Astrocyte (in vitro differentiated cells and primary cell): ENCODE data around the gene MAGI1. TPM values are rescaled to one million over a fixed set of nuclear protein-coding genes. Genes with fewer than 3 reads are reported as not detected.

Source experiments
- DNase-seq: peaks from one replicate; pipeline ENCODE4 v3.0.0-alpha.2; 2010; ENCODE audit warnings: low read depth
- FAIRE-seq: peaks from 2 replicates; lab custom pipeline; 2011; peaks lifted over from hg19 to GRCh38; lab: Jason Lieb, UNC
- H2AFZ ChIP-seq: 2 replicates; pipeline ENCODE4 v1.6.0; 2012; ENCODE audit warnings: low read depth, low read length, inconsistent platforms
- H3K27ac ChIP-seq: 2 replicates; pipeline ENCODE4 v1.5.1; 2011; ENCODE audit warnings: low read depth, low read length, inconsistent platforms
- H3K27me3 ChIP-seq: 2 replicates; pipeline ENCODE4 v1.6.0; 2011; ENCODE audit warnings: low read length, inconsistent platforms; ENCODE audit not compliant: insufficient read depth
- H3K36me3 ChIP-seq: 2 replicates; pipeline ENCODE4 v1.5.1; 2011; ENCODE audit warnings: low read length, inconsistent platforms; ENCODE audit not compliant: insufficient read depth
- H3K4me1 ChIP-seq: 2 replicates; pipeline ENCODE4 v1.5.1; 2011; ENCODE audit warnings: low read length, inconsistent platforms; ENCODE audit not compliant: insufficient read depth
- H3K4me2 ChIP-seq: 2 replicates; pipeline ENCODE4 v1.6.0; 2012; ENCODE audit warnings: low read length, inconsistent platforms
- H3K4me3 ChIP-seq: 2 replicates; pipeline ENCODE4 v1.5.1; 2011; ENCODE audit warnings: low read depth, mild to moderate bottlenecking, low read length, inconsistent platforms; ENCODE audit not compliant: insufficient read depth
- H3K79me2 ChIP-seq: 2 replicates; pipeline ENCODE4 v1.6.0; 2012; ENCODE audit warnings: mild to moderate bottlenecking, low read length, inconsistent platforms; ENCODE audit not compliant: insufficient read depth
- H3K9ac ChIP-seq: 2 replicates; pipeline ENCODE4 v1.6.0; 2012; ENCODE audit warnings: mild to moderate bottlenecking, low read length, inconsistent platforms
- H3K9me3 ChIP-seq: 2 replicates; pipeline ENCODE4 v1.5.1; 2012; ENCODE audit warnings: low read depth, mild to moderate bottlenecking, low read length, inconsistent platforms; ENCODE audit not compliant: insufficient read depth
- H4K20me1 ChIP-seq: 2 replicates; pipeline ENCODE4 v1.6.0; 2012; ENCODE audit warnings: low read length, inconsistent platforms; ENCODE audit not compliant: insufficient read depth
- H3K27ac Mint-ChIP-seq: one replicate; pipeline ENCODE4 v1.8.0; 2021; ENCODE audit warnings: mild to moderate bottlenecking, mixed read lengths; ENCODE audit not compliant: unreplicated experiment
- H3K27me3 Mint-ChIP-seq: one replicate; pipeline ENCODE4 v1.8.0; 2021; ENCODE audit warnings: low read depth, mixed read lengths; ENCODE audit not compliant: unreplicated experiment
- H3K36me3 Mint-ChIP-seq: one replicate; pipeline ENCODE4 v1.8.0; 2021; ENCODE audit warnings: low read depth, mixed read lengths; ENCODE audit not compliant: unreplicated experiment
- H3K4me1 Mint-ChIP-seq: one replicate; pipeline ENCODE4 v1.8.0; 2021; ENCODE audit warnings: low read depth, mixed read lengths; ENCODE audit not compliant: unreplicated experiment
- H3K4me3 Mint-ChIP-seq: one replicate; pipeline ENCODE4 v1.8.0; 2021; ENCODE audit warnings: mild to moderate bottlenecking, moderate library complexity, mixed read lengths; ENCODE audit not compliant: unreplicated experiment
- H3K9me3 Mint-ChIP-seq: one replicate; pipeline ENCODE4 v1.8.0; 2021; ENCODE audit warnings: mild to moderate bottlenecking, mixed read lengths; ENCODE audit not compliant: unreplicated experiment
- EZH2 ChIP-seq: IDR thresholded peaks from 2 replicates; pipeline ENCODE4 v1.6.1; 2012; ENCODE audit warnings: mild to moderate bottlenecking, low read length, inconsistent platforms; ENCODE audit not compliant: insufficient read depth
- total RNA-seq: library from RNA; stranded (reverse); gene quantifications from 2 replicates; pipeline ENCODE4 v1.2.1, GENCODE V29; 2021
- TF ChIP-seq, protein P1 (sequence below): IDR thresholded peaks from 2 replicates; pipeline ENCODE4 v1.5.1; 2011; ENCODE audit warnings: low read depth, mild to moderate bottlenecking, inconsistent platforms, low read length, moderate library complexity; ENCODE audit not compliant: insufficient read depth

The MAGI1 gene
- total RNA-seq, 1 donor from 2014 or later: 31.8 TPM

- no peak overlapping the region for H3K27ac Mint-ChIP-seq
- H3K4me1 Mint-ChIP-seq: peaks cover 27% of the 10 kb centered on the region
- peaks cover 40% of the 10 kb centered on the region for H4K20me1 ChIP-seq
- H3K4me1 ChIP-seq: no peaks in the 10 kb centered on the region
- DNase-seq (no peak), FAIRE-seq (no peak)
- H3K36me3 Mint-ChIP-seq: no peaks in the 10 kb centered on the region
- no peak overlapping the region for H3K4me3 Mint-ChIP-seq
- no peaks in the 10 kb centered on the region for H3K9me3 Mint-ChIP-seq
- H3K79me2 ChIP-seq: peaks cover 6% of the 10 kb centered on the region
- TF ChIP-seq EZH2: no peak
- TF ChIP-seq, protein P1, sequence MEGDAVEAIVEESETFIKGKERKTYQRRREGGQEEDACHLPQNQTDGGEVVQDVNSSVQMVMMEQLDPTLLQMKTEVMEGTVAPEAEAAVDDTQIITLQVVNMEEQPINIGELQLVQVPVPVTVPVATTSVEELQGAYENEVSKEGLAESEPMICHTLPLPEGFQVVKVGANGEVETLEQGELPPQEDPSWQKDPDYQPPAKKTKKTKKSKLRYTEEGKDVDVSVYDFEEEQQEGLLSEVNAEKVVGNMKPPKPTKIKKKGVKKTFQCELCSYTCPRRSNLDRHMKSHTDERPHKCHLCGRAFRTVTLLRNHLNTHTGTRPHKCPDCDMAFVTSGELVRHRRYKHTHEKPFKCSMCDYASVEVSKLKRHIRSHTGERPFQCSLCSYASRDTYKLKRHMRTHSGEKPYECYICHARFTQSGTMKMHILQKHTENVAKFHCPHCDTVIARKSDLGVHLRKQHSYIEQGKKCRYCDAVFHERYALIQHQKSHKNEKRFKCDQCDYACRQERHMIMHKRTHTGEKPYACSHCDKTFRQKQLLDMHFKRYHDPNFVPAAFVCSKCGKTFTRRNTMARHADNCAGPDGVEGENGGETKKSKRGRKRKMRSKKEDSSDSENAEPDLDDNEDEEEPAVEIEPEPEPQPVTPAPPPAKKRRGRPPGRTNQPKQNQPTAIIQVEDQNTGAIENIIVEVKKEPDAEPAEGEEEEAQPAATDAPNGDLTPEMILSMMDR: no peak
- H3K36me3 ChIP-seq: no peaks in the 10 kb centered on the region
- no peak overlapping the region for H3K4me3 ChIP-seq
- no peak overlapping the region for H3K4me2 ChIP-seq
- no peak overlapping the region for H3K27ac ChIP-seq
- H3K9me3 ChIP-seq: no peaks in the 10 kb centered on the region
- no peak overlapping the region for H2AFZ ChIP-seq
- H3K9ac ChIP-seq: no peak overlapping the region
- H3K27me3 ChIP-seq: no peaks in the 10 kb centered on the region
- H3K27me3 Mint-ChIP-seq: no peaks in the 10 kb centered on the region
Observed at GRCh38 chr3:65880350-65880749, 158.4 kb downstream of the MAGI1 start.

- FAIRE-seq (no peak), DNase-seq (no peak)
- Histone ChIP-seq H3K4me1 (no peaks in the 10 kb centered on the region), H3K4me3 (no peak overlapping the region), H3K27ac (no peak overlapping the region), H3K27me3 (no peaks in the 10 kb centered on the region), H3K9me3 (no peaks in the 10 kb centered on the region), H3K36me3 (no peaks in the 10 kb centered on the region), H2AFZ (no peak overlapping the region), H3K9ac (no peak overlapping the region), H4K20me1 (peaks cover 47% of the 10 kb centered on the region), H3K79me2 (peaks cover 6% of the 10 kb centered on the region), H3K4me2 (no peak overlapping the region)
- no peak for TF ChIP-seq EZH2
- TF ChIP-seq, protein P1: no peak
- Mint-ChIP-seq H3K27ac (no peak overlapping the region), H3K36me3 (no peaks in the 10 kb centered on the region), H3K9me3 (no peaks in the 10 kb centered on the region), H3K4me3 (no peak overlapping the region), H3K27me3 (no peaks in the 10 kb centered on the region), H3K4me1 (peaks cover 27% of the 10 kb centered on the region)
Observed at GRCh38 chr3:65879372-65879771, 159.3 kb downstream of the MAGI1 start.

GRCh38 chr3:65878831-65879230 is 159.9 kb downstream of the MAGI1 start:
- Mint-ChIP-seq H3K4me3 (no peak overlapping the region), H3K9me3 (no peaks in the 10 kb centered on the region), H3K27me3 (no peaks in the 10 kb centered on the region), H3K4me1 (peaks cover 25% of the 10 kb centered on the region), H3K36me3 (no peaks in the 10 kb centered on the region), H3K27ac (no peak overlapping the region)
- no peak for FAIRE-seq
- no peak for DNase-seq
- peaks cover 48% of the 10 kb centered on the region for H4K20me1 ChIP-seq
- TF ChIP-seq EZH2: no peak
- TF ChIP-seq, protein P1: no peak
- no peaks in the 10 kb centered on the region for H3K36me3 ChIP-seq
- H3K79me2 ChIP-seq: peaks cover 6% of the 10 kb centered on the region
- H3K4me3 ChIP-seq: no peak overlapping the region
- no peak overlapping the region for H3K27ac ChIP-seq
- H3K9me3 ChIP-seq: no peaks in the 10 kb centered on the region
- no peak overlapping the region for H3K4me2 ChIP-seq
- no peak overlapping the region for H2AFZ ChIP-seq
- H3K9ac ChIP-seq: no peak overlapping the region
- H3K4me1 ChIP-seq: no peaks in the 10 kb centered on the region
- H3K27me3 ChIP-seq: no peaks in the 10 kb centered on the region
